SK-N-SH (cell line): ENCODE measurements around the gene RRM2. TPM values are rescaled to one million over a fixed set of nuclear protein-coding genes. Genes with fewer than 3 reads are reported as not detected.

Source experiments
- CTCF ChIA-PET: fragments of 300-600, 350-600 bp; formaldehyde crosslinking; extraction: SDS; loops from one replicate; lab custom pipeline; 2021; lab: Yijun Ruan, JAX
- POLR2A ChIA-PET: fragments of 350-600 bp; sonication (Branson Sonifier 250); formaldehyde crosslinking; extraction: SDS; loops from one replicate; lab custom pipeline; 2020; ENCODE audit warnings: antibody characterized with exemption, inconsistent platforms; lab: Yijun Ruan, JAX
- DNase-seq: peaks from one replicate; pipeline ENCODE4 v3.0.0; 2012
- H2AFZ ChIP-seq: fragments of 200-600 bp; sonication (generic); 2 replicates; pipeline ENCODE4 v1.8.1; 2016; ENCODE audit warnings: antibody characterized with exemption, mild to moderate bottlenecking, low read depth
- H3F3A ChIP-seq: fragments of 200-600 bp; sonication (generic); replicated peaks from 2 replicates; pipeline ENCODE3; 2016; ENCODE audit warnings: antibody characterized with exemption, mild to moderate bottlenecking; ENCODE audit not compliant: insufficient read depth
- H3K27ac ChIP-seq, 2 experiments: fragments of 200-500 bp in 1 of 2; fragments of 200-600 bp in 1 of 2; sonication (Bioruptor generic) in 1 of 2; sonication (generic), shearing (Covaris generic) in 1 of 2; 2 replicates each; pipeline versions ENCODE4 v1.5.1 to v1.6.1; 2014 to 2016; ENCODE audit warnings: low read depth in 2 of 2, inconsistent platforms in 1 of 2, low read length in 1 of 2, mild to moderate bottlenecking in 1 of 2, mixed read lengths in 1 of 2
- H3K27me3 ChIP-seq: fragments of 200-600 bp; sonication (generic), shearing (Covaris generic); 2 replicates; pipeline ENCODE4 v1.6.1; 2016; ENCODE audit warnings: mixed run types; ENCODE audit not compliant: insufficient read depth
- H3K36me3 ChIP-seq, 2 experiments: fragments of 200-500 bp in 1 of 2; fragments of 200-600 bp in 1 of 2; sonication (Bioruptor generic) in 1 of 2; sonication (generic) in 1 of 2; replicated peaks in 1 of 2; 2 replicates each; pipeline versions ENCODE3 to v1.5.1; 2014 to 2016; ENCODE audit warnings: low read length in 1 of 2, mild to moderate bottlenecking in 1 of 2; ENCODE audit not compliant: insufficient read depth in 2 of 2, control insufficient read depth in 1 of 2
- H3K4me1 ChIP-seq, 2 experiments: fragments of 200-500 bp in 1 of 2; fragments of 200-600 bp in 1 of 2; sonication (Bioruptor generic) in 1 of 2; sonication (generic), shearing (Covaris generic) in 1 of 2; 2 replicates each; pipeline versions ENCODE4 v1.5.1 to v1.6.1; 2014 to 2016; ENCODE audit warnings: low read depth in 1 of 2, low read length in 1 of 2, mixed run types in 1 of 2; ENCODE audit not compliant: insufficient read depth in 2 of 2, control insufficient read depth in 1 of 2
- H3K4me2 ChIP-seq: fragments of 200-600 bp; sonication (generic), shearing (Covaris generic); 2 replicates; pipeline ENCODE4 v1.6.1; 2017; ENCODE audit warnings: mixed run types
- H3K4me3 ChIP-seq, 2 experiments: fragments of 200-500 bp in 1 of 2; fragments of 200-600 bp in 1 of 2; sonication (Bioruptor generic) in 1 of 2; sonication (generic), shearing (Covaris generic) in 1 of 2; 2 replicates each; pipeline versions ENCODE4 v1.5.1 to v1.8.1; 2014 to 2016; ENCODE audit warnings: low read depth in 2 of 2, inconsistent platforms in 1 of 2, low read length in 1 of 2, mild to moderate bottlenecking in 1 of 2, mixed read lengths in 1 of 2, moderate library complexity in 1 of 2
- H3K79me2 ChIP-seq: fragments of 200-600 bp; sonication (generic); 2 replicates; pipeline ENCODE4 v1.8.1; 2017; ENCODE audit warnings: mild to moderate bottlenecking; ENCODE audit not compliant: insufficient read depth
- H3K9ac ChIP-seq: fragments of 200-600 bp; sonication (generic); 2 replicates; pipeline ENCODE4 v1.6.1; 2017; ENCODE audit warnings: mixed run types
- H3K9me2 ChIP-seq: fragments of 200-600 bp; sonication (generic); 2 replicates; pipeline ENCODE4 v1.6.1; 2017; ENCODE audit warnings: mixed run types
- H3K9me3 ChIP-seq: fragments of 200-600 bp; sonication (generic); 2 replicates; pipeline ENCODE4 v1.6.1; 2017; ENCODE audit warnings: mixed run types, mild to moderate bottlenecking, moderate library complexity
- H4K20me1 ChIP-seq: fragments of 200-600 bp; sonication (generic); 2 replicates; pipeline ENCODE4 v1.6.1; 2017; ENCODE audit warnings: mild to moderate bottlenecking, mixed run types; ENCODE audit not compliant: insufficient read depth
- ELF1 ChIP-seq: IDR thresholded peaks from 2 replicates; pipeline ENCODE4 v1.4.0; 2012
- FOXJ3 ChIP-seq: sonication (generic); formaldehyde crosslinking; IDR thresholded peaks from 2 replicates; pipeline ENCODE4 v1.5.1; 2020; ENCODE audit warnings: mild to moderate bottlenecking, missing genetic modification reagents
- FOXM1 ChIP-seq: IDR thresholded peaks from 2 replicates; pipeline ENCODE4 v1.4.0; 2012; ENCODE audit warnings: low read depth, mild to moderate bottlenecking
- JUND ChIP-seq: IDR thresholded peaks from 2 replicates; pipeline ENCODE4 v1.4.0; 2012
- POLR2AphosphoS5 ChIP-seq: IDR thresholded peaks from 2 replicates; pipeline ENCODE4 v1.6.1; 2012; ENCODE audit warnings: low read depth, low read length
- RAD21 ChIP-seq: IDR thresholded peaks from 2 replicates; pipeline ENCODE4 v1.6.1; 2012; ENCODE audit warnings: mild to moderate bottlenecking, low read length
- RFX5 ChIP-seq: IDR thresholded peaks from 2 replicates; pipeline ENCODE4 v1.6.1; 2012; ENCODE audit warnings: mild to moderate bottlenecking, improper control_type of control experiment, low read length
- SIN3A ChIP-seq: IDR thresholded peaks from 2 replicates; pipeline ENCODE4 v1.6.1; 2012; ENCODE audit warnings: low read depth, mild to moderate bottlenecking, low read length, moderate library complexity, borderline replicate concordance
- SMC3 ChIP-seq: IDR thresholded peaks from 2 replicates; pipeline ENCODE4 v1.6.1; 2012; ENCODE audit warnings: low read depth, low read length, improper control_type of control experiment
- TEAD4 ChIP-seq: IDR thresholded peaks from 2 replicates; pipeline ENCODE4 v1.4.0; 2012; ENCODE audit warnings: mild to moderate bottlenecking, borderline replicate concordance; ENCODE audit not compliant: insufficient read depth
- WGBS: methylation state at CpG from one replicate; pipeline ENCODE4 v1.1.6; 2017; ENCODE audit warnings: low lambda C conversion rate; 5-methylcytosine and 5-hydroxymethylcytosine counted together
- polyA plus RNA-seq, 3 experiments: library from polyadenylated mRNA; depleted of rRNA; stranded (reverse); fragments of >200 nt; gene quantifications; 2 replicates each; pipeline ENCODE4 v1.2.3, GENCODE V29; 2012
- TF ChIP-seq, protein P1 (sequence below): IDR thresholded peaks from 2 replicates; pipeline ENCODE4 v1.4.0; 2012; ENCODE audit warnings: low read depth, borderline replicate concordance
- TF ChIP-seq, protein P2 (sequence below): IDR thresholded peaks from 2 replicates; pipeline ENCODE4 v1.4.0; 2012; ENCODE audit warnings: low read depth

The RRM2 gene
- polyA plus RNA-seq, 1 of the 3 experiments (the other 2 are of a cell fraction): 38.9 TPM

DNA sequence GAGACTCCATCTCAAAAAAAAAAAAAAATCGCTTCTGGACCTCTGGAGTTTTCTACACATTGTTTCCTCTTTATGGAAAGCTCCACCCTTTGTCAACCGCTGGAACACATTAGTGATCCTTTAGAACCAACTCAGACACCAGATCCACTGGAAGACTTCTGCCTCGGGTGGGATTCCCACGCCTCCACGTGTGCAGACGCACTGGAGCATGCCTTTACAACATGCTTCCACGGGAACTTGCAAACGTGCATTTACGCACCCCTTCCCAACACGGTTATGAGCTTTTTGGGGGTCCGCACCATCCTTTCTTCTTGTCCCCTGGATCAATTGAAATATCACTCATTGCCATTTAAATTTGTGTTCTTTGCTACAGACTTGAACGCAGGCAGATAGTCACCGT lies 47.4 kb upstream of the RRM2 start (continued):
- TF ChIP-seq SIN3A: no peak
- TF ChIP-seq FOXM1: no peak
- TF ChIP-seq JUND: no peak

DNA sequence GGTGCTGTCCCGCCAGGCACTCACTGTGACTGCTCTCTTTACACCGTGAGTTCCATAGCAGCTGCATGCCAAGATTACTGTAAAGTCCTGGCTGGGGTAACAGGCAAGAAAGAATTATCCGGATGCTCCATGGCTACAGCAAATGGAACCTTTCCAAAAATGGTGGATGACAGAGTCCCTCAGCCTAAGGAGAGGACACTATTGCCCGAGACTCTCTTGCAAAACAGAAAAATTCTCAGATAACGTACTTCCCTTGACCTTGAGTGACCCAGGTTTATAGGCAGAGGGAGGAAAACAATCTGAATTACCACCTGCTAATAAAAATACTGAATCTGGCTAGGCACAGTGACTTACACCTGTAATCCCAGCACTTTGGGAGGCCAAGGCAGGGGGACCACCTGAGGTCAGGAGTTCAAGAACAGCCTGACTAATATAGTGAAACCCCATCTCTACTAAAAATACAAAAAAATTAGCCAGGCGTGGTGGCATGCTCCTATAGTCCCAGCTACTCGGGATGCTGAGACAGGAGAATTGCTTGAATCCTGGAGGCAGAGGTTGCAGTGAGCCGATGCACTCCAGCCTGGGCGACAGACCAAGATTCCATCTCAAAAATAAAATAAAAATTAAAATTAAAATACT lies 46.8 kb upstream of the RRM2 start:
- H2AFZ ChIP-seq: no peak overlapping the region
- CTCF ChIA-PET: interaction anchor here (1.4 to 28.7 kb wide), 6 partner anchors 10 to 361 kb away, joined by 4 to 946 read pairs (median 134); partner anchors contain the start of genes CYS1 and RRM2
- no peaks in the 10 kb centered on the region for H3K36me3 ChIP-seq
- H3K79me2 ChIP-seq: no peaks in the 10 kb centered on the region
- 68% methylated on average over 9 of the region's 9 CpGs for WGBS
- no peak overlapping the region for H3K9ac ChIP-seq
- H3K9me2 ChIP-seq: no peaks in the 10 kb centered on the region
- H3K4me3 ChIP-seq: no peak overlapping the region
- TF ChIP-seq, protein P1, sequence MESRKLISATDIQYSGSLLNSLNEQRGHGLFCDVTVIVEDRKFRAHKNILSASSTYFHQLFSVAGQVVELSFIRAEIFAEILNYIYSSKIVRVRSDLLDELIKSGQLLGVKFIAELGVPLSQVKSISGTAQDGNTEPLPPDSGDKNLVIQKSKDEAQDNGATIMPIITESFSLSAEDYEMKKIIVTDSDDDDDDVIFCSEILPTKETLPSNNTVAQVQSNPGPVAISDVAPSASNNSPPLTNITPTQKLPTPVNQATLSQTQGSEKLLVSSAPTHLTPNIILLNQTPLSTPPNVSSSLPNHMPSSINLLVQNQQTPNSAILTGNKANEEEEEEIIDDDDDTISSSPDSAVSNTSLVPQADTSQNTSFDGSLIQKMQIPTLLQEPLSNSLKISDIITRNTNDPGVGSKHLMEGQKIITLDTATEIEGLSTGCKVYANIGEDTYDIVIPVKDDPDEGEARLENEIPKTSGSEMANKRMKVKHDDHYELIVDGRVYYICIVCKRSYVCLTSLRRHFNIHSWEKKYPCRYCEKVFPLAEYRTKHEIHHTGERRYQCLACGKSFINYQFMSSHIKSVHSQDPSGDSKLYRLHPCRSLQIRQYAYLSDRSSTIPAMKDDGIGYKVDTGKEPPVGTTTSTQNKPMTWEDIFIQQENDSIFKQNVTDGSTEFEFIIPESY: no peak
- no peak for TF ChIP-seq POLR2AphosphoS5
- TF ChIP-seq, protein P2, sequence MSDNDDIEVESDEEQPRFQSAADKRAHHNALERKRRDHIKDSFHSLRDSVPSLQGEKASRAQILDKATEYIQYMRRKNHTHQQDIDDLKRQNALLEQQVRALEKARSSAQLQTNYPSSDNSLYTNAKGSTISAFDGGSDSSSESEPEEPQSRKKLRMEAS: no peak
- TF ChIP-seq, all 33 proteins: peak for 0
- POLR2A ChIA-PET: no interaction called here
- H3K4me1 ChIP-seq: peaks cover 0 to 2% of the 10 kb centered on the region in 2 experiments; a peak in 1 of 4 replicates
- H3K27me3 ChIP-seq: peaks cover 34% of the 10 kb centered on the region
- H3K4me2 ChIP-seq: no peak overlapping the region
- no peaks in the 10 kb centered on the region for H4K20me1 ChIP-seq
- no peaks in the 10 kb centered on the region for H3K9me3 ChIP-seq
- H3F3A ChIP-seq: peaks cover 4% of the 10 kb centered on the region
- no peak for DNase-seq
- no peak overlapping the region for H3K27ac ChIP-seq

DNA sequence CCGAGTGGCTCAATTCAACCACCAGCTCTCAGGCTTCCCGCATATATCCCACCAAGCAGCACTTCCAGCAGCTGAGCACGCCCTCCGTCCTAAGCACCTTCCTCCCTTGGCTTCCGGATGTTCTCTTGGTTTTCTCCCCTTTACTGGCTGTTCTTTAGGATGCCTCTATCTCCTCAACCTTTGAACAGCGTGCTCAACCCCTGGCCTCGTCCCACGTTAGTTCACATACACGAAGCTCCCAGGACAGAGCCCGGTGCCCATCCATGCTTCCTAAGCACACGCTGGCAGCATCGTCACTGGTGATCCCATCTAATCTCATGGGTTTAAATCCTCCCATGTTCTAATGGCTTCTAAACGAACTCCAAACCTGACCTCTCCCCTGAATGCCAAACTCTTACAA lies 46.0 kb upstream of the RRM2 start:
- no peaks in the 10 kb centered on the region for H3K79me2 ChIP-seq
- H3K4me1 ChIP-seq: peaks cover 0 to 2% of the 10 kb centered on the region in 2 experiments; a peak in 1 of 4 replicates
- H3K9me3 ChIP-seq: no peaks in the 10 kb centered on the region
- no peak overlapping the region for H3K4me2 ChIP-seq
- H3K9ac ChIP-seq: no peak overlapping the region
- ChIA-PET POLR2A (no interaction called here), CTCF (interaction anchor here (2.1 to 28.7 kb wide), 5 partner anchors 17 to 360 kb away, joined by 10 to 946 read pairs (median 144); partner anchors contain the start of genes CYS1 and RRM2)
- no peak overlapping the region for H2AFZ ChIP-seq
- TF ChIP-seq FOXJ3 (CRISPR knock-in tag) (no peak), ELF1 (no peak), TEAD4 (no peak), RAD21 (no peak), SMC3 (no peak), RFX5 (no peak)
- TF ChIP-seq, protein P1: no peak
- DNase-seq: no peak
- H3K4me3 ChIP-seq: no peak overlapping the region
- peaks cover 42% of the 10 kb centered on the region for H3K27me3 ChIP-seq
- WGBS: 63% methylated on average over 13 of the region's 13 CpGs
- H3K9me2 ChIP-seq: no peaks in the 10 kb centered on the region
- no peaks in the 10 kb centered on the region for H3K36me3 ChIP-seq
- H3F3A ChIP-seq: peaks cover 4% of the 10 kb centered on the region
- H4K20me1 ChIP-seq: no peaks in the 10 kb centered on the region
- no peak overlapping the region for H3K27ac ChIP-seq
